ENCODE data around the gene DSCAML1.

Gene DSCAML1

DNA sequence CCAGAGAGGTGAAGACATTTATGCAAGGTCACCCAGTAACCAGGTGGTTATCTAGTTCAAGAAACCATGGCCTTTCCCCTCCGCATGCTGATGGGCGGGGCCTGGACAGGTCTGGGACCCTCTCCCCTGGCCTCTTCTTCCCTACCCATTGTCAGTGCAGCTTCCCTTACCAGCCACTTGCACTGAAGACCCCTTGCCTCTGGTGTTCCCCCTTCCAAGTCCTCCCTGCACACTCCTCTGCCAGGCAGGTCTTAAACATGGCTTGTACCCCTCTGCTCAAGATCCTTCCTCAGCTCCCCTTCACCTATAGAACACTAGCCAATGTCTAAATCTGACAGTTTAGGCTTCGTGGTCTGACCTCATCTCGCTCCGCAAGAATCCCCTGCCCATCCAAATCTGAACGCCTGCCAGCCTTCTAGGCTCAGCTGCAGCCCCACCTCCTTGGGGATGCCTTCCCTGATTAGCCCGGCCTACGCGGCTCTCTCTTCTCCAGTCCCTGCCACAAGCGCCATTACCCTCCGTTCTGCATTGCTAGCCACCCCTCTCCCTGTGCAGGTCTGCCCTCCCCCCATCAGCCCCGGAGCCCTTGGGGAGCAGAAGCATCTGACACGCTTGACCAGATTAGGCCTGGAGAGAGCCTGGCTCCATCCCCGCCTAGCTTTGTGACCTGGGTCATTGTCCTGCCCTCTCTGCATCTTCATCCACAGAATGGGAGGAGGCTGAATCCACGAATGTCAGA lies 213.8 kb downstream of the DSCAML1 start:
- no peak for DNase-seq (ENCODE audit: low spot score)

DNA sequence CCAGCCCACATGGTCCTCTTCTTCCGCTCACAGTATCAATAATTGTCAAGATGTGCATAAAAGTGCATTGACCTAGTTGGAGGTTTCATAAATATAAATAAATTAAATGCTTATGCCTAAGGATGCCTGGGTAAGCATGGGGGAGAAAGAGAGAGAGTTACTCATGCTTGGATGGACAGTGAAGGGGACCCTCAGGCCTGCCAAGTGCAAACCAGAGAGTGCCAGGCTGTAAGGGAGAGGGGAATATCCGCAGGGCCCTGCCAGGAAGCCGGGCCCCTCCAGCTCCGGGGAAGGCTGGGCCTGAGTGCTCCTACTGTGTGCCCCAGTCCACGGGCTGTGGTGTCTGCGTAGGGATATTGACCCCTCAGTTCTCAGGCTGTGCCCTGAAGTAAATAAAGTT lies 214.6 kb downstream of the DSCAML1 start:
- DNase-seq (ENCODE audit: low spot score) = no peak

DNA sequence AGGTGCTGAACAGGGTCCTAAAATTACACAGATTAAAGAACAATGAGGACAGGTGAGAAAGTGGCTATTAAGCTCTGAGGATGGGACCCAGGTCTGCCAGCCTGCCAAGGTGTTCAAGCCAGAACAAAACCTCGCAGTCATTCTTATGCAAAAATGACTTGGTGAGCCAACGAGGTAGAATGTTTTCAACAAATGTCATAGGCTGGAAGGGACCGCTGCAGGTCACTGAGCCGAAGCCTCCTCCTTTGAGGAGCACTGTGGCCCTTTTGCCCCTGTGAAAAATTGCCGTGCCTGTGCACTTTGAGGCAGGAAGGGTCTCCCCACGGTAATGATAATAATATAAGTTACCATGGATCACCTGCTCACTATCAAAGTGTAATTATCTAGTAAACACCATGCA lies 216.2 kb downstream of the DSCAML1 start:
- no peak for DNase-seq (ENCODE audit: low spot score)

DNA sequence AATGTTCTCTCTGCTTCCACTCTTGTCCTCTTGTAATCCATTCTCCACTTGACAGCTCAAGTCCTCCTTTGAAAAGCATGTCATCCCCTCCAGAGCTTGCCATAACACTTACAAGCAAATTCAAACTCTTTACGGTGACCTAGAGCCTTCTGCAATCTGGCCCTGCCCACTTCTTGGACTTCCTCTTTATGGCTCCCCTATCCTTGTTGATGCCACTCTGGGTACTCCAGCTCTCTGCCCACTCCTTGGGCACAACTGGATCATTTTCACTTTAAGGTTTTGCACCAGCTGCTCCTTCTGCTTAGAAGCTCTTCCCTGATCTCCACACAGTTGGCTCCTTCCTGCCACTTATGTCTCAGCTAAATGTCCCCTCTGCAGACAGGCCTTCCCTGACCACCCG lies 217.9 kb downstream of the DSCAML1 start:
- no peak for DNase-seq (ENCODE audit: low spot score)

DNA sequence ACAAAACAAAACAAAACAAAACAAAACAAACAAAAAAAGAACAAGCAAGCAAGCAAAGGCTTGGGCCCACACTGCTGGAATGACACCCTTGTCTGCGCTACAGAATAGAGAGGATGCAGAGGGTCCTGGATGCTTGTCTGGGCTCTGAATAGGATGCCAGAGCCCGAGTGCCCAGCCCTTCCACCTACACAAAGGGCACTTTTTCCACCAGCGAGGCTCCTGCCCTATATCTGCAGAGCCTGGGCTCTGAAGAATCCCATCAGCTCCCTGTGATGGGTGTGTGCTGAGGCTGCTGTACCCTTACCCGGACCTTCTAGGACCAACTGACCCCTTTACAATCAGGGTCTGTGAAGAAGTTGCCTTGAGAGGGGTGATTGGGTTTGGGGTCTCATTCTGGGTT lies 221.2 kb downstream of the DSCAML1 start:
- DNase-seq (ENCODE audit: low spot score) = no peak

DNA sequence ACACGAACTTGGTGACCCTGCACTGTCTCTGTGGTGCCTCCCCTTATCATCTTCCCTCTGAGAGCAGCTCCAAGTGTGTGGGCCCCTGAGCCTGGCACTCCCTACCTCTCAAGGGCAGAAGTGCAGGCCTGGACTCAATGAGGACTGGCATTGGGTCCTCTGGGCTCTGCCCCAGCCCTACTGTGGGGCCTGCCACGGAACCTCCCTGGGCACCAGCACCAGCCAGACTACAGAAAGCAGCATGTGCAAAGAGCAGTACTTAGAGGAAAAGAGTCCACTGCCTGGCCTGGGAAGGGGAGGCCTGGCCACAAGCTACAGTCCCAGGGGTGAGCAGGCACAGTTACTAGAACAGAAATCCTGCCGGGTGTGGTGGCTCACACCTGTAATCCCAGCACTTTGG lies 222.5 kb downstream of the DSCAML1 start:
- DNase-seq (ENCODE audit: low spot score) = no peak

DNA sequence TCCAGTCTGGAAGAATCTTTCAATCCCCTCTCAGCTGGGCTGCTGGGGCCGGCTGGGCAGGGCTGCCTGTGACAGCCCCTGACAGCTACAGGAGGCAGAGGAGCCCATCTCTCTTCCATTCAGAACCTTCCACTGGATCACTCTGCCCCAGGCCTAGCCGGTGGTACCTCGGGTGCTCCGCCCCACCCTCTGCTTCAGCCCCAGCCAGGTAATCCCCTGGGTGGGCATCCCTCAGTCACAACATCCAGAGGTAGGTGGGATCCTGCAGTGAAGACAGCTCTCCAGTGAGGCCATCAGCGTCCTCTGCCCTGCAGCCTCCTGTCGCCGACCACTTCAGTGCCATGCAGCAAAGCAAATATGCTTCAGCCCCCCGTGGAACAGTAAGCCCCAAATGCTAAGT lies 223.7 kb downstream of the DSCAML1 start:
- no peak for DNase-seq (ENCODE audit: low spot score)

DNA sequence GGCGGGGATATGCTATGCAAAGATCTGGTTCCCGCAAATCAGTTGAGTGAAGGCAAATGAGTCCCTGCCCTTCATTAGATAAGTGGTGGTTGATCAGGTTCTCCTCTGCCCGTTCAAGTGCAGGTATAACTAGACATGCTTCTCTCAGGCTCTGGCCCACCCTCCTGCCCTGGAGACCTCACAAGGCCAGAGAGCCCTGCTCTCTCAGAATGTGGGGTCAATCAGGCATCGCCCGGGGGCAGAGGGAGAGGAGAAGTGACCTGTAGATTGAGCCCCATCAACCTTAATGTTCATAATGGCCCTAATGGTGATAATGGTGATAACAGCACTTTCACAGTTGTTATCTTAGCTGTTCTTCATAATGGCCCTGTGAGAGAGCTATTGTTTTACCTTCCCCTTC lies 224.3 kb downstream of the DSCAML1 start:
- DNase-seq (ENCODE audit: low spot score) = no peak

DNA sequence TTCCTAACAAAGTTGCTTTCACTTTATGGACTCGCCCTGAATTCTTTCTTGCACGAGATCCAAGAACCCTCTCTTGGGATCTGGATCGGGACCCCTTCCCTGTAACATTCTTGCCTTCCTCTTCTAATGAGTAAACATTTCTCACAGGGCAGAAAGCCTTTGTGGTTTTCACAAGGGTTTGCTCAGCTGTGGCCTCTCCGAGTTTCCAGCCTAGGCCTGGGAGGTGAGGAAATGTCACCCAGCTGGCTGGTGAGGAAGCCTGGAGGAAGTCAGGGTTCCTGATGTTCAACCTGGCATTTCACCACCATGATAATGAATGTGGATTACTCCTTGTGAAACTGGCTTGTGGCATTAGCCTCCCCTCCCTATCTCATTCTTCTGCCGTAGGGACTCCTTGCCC lies 224.9 kb downstream of the DSCAML1 start:
- no peak for DNase-seq (ENCODE audit: low spot score)

DNA sequence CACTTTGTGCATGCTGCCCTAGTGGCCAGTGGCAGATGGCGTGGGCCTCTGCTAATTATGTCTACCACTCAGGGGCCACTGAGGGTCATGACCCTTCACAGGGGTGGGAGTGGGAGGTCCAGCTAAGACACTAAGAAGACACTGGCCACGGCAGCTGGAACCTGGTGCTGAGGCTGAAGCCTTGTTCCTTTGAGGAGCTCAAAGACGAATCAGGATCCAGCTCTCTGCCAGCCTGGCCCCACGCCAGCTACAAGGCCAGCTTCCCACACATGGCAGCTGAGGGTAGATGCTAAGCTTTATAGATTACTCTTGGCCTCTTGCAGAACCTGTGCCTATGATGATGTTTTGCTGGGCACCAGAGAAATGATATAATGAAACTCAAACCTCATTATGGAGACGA lies 226.3 kb downstream of the DSCAML1 start:
- no peak for DNase-seq (ENCODE audit: low spot score)

DNA sequence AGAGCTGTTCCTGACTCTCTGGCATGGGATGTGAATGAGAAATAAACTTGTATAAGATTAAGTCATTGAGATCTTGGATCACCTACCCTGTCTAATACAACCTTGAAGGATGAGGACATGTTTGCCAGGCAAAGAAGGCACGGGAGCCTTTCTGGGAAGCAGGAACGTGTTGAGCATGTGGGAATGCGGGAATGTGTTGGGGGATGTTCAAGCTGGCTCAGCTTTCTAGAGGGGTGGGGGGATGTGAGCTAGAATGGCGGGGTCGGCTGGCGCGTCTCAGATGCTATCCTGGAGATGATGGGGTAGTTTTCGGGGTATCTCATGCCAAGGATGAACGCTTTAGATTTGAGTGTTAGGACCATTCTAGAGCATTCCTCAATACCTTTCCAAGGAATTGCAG lies 227.1 kb downstream of the DSCAML1 start:
- no peak for DNase-seq (ENCODE audit: low spot score)

DNA sequence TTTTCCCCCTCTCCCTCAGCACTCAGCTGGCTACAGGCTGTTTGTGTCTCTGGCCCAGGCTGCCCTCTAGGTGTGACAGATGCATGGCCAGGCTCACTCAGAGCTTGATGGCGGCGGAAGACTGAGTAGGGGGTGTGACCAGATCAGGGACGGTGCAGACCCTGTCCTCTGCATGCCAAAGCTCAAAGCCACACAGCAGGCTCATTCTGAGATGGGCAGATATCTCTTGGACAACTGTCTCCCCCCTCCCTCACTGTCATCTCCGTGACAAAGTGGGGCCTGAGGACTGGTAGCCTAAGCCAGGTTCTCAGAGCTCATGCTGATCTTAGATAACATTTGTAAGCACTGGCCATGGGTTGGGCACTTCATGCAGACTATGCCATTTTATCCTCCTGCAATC lies 231.3 kb downstream of the DSCAML1 start:
- no peak for DNase-seq (ENCODE audit: low spot score)

DNA sequence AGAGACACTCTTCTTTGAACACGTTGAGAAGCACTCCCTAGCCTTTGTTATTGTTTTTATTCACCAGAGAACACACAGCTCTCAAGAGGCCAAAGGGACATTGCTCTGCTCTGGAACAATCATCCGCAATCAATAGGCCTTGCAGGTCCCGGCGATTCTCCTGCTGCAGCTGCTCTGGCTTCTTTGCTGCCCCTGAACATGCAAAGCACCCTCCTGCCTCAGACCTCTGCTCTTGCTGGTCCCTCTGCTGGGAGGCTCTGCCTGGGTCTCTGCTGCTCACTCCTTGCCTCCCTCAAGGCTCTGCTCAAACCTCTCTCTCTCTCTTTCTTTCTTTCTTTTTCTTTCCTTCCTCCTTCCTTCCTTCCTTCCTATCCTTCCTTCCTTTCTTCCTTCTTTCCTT lies 232.7 kb downstream of the DSCAML1 start:
- DNase-seq (ENCODE audit: low spot score) = no peak

DNA sequence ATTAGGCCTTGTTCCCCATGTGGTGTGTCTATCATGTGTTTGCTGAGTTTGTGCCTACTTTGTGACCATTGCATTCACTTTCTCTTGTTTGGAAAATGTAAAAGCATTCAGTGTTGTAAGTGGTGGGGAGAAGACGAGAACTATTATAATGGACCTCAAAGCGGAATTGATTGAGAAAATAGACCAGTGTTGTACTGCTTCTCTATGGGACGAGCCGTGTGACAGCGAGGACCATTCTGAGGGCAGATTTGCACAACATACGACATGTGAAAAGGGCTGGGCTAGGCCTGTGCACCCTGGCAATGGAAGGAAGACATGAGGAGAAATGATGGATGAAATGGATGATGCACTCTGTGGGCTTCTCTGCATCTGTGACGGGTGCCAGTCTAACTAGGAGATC lies 233.5 kb downstream of the DSCAML1 start:
- no peak for DNase-seq (ENCODE audit: low spot score)

DNA sequence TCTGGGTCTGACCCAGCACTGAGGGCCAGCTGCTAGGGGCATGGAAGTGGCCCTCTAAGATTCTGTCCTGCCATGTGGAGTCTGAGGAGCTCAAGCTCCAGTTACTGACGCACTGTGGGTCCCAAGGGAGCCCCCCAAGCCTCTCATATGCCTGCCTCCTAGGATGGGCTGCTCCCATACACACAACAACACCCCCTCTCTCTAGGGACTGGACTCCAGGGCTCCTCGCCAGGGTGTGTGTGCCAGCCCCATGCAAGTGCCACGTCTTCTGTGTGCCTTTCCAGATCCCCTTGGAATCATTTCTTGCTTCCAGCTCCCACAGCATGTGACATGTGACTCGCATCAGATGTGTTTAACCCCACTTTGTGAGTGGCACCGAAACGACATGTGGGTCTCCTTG lies 234.9 kb downstream of the DSCAML1 start:
- DNase-seq (ENCODE audit: low spot score) = no peak

DNA sequence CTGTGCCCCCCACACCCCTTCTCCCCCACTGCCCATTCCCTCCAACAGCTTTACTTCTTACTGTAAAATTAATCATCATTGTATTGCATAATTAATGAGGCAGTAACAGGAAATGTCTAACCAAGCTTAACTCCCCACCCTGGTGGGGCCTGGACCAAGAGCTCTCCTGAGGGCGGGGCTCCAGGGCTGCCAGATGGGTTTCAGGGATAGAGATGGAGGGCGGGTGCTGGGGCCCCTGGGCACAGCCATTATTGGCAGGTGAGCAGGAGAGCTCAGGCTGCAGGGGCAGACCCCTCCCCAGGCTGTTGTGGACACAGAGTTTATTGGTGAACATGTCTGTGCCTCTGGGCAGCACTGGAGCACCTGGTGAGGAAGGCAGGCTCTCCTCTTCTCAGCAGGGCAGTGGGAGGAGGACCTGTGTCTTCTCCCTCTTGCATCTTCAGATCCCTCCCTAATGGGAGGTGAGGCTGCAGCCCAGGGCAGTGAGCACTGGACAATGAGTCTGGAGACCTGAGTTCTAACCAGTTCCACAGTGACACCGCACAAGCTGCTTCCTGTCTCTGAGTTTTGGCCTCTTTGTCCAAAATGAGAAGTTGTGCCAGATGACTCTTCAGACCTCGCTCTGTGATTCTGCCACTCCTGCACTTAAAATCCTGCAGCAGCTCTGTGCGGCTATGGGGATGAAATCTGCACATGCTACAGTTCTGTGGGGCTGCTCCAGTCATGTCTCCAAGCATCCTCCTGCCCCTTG lies 236.1 kb downstream of the DSCAML1 start:
- no peak for DNase-seq (ENCODE audit: low spot score)

DNA sequence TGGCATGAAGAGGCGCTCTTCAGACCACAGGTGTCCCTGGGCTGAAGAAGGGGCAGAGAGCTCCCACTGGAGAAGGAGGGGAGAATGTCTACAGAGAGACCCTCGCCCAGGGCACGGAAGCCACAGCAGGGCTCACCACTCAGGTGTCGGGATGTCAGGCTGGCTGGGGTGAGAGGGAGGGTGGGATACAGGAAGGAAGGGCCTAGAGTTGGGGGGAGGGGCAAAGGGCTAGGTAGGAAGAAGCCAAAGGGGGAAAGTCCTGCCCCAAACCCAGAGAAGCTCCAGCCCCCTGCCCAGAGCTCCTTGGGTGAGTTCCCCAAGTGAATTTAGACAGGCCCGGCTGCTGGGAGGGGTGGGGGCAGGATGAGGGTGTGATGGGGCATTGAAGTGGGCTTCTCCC lies 237.3 kb downstream of the DSCAML1 start:
- no peak for DNase-seq (ENCODE audit: low spot score)

DNA sequence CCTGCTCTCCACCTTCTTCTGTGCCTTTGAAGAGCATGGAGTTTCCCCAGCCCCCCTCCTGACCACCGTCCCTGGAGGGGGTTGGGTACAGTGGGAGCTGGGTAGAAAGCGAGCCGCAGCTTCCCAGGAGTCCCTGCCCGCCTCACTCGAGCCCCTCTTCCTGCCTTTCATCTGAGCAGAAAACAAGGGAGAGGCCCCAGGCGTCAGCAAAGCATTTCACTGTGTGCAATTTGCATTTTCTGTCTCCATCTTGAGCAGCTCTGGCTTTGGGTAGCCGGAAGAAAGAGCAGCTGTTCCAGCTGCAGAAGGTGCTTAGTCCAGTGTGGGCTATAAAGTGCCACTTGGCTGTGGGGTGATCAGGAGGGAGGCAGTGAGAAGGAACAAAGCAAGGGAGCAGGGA lies 239.7 kb downstream of the DSCAML1 start:
- no peak for DNase-seq (ENCODE audit: low spot score)

DNA sequence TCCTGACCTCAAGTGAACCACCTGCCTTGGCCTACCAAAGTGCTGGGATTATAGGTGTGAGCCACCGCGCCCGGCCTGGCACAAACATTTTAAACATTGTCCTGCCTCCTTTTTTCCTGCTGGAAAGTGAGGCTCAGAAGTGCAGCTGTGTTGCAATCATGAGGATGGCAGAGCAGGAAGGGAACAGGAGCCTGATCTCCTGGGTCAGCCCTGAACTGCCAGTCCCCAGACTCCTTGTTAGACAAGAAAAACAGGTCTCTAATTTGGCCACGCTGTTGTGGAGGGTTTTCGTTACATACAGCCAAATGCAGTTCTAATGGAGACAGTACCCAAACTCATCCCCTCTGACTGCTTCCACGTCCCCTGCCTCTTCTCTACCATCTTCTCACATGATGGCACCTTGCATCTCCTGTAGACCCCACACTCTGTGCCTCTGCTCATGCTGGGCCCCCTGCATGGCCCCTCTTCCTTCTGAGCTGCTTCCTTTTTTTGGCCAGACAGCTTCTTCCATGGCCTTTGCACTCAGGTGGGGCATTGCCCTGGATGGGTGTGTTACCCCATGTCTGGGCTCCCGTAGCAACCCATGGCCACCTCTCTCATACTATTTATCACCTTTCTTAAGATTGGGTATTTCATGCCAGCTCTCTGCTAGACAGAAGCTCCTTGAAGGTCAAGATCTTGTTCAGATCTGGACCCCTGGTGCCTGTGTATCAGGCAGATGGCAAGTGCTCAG lies 242.2 kb downstream of the DSCAML1 start:
- no peak for DNase-seq (ENCODE audit: low spot score)

DNA sequence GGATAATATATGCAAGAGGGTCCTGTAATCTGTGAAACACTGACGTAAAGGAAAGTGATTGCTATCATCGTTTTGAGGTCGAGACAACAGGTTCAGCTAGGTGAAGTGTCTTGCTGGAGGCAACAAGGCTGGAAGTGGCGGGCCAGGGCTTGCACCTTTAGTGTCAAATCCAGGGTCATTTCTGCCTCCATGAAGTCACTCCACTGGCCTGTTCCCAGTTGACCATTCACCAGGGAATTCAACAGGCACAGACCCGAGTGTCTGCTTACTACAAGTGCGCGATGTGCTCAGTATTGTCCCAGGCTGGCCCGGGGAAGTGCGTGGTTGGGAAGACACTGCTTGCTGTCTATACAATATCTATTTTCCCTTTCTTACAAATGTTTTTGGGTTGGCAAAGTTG lies 244.4 kb downstream of the DSCAML1 start:
- no peak for DNase-seq (ENCODE audit: low spot score)

DNA sequence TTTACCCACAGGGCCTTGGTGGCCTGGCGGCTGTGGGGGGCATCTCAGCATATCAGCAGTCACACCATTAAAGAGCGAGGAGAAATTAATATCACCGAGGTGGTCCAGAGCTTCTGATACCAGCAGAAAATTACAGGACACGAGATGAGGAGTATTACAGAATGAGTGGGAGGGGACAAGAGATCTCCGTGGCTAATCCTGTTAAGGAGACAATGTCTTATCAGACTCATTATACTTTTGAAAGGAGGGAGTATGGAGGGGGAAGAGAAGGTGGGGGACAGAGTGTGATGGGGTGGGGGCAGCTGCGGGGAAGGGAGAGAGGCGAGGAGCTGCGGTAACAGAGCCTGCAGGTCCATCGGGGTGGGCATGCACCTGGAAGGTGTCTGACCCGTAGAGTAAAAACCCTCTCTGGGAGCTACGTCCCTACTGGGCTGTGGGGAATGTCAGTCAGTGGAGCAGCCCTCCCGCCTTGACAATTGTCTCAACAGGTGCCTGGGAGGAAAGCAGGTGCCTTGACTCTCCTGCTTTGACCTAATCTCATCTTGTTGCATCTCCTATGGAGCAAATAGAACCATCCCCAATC lies 245.2 kb downstream of the DSCAML1 start:
- DNase-seq (ENCODE audit: low spot score) = no peak

DNA sequence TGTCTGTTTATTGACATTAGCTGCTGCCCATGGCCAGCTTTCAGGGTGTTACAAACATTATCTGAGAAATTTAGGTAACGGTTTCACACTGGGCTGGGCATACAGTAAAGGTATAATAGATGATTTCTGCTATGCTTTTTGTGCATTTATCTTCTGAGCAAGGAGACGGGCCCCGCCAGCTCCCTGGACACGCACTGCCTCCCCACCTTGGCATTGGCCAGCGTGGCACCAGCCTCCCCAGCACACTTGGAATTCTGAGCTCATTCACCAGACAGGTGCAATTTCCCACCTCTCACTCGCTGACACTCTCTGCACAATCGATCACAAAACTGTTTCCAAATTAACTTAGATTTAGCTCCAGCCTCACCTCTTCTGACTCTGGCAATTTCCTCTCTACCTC lies 246.6 kb downstream of the DSCAML1 start:
- DNase-seq (ENCODE audit: low spot score) = no peak

DNA sequence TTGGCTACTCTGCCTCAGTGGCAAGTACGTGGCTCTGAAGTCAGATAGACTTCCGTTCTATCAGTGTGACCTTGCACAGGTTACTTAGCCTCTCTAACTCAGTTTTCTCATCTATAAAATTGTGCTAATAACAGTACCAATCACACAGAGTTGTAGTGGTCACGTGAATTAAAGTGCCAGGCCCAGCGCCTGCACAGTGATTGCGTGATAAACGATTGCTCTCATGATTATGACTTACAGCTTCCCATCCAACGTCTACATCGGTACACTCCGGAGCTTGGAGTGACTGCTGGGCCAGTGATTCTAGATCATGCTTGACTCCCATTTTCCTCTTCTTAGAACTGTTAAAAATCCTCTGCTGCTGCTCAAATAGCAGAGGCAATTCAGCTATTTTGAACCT lies 247.6 kb downstream of the DSCAML1 start:
- no peak for DNase-seq (ENCODE audit: low spot score)

Data from HuH-7.5 (cell line).